ENCODE results near the gene ARHGDIG. TPM values are rescaled to one million over a fixed set of nuclear protein-coding genes. Genes with fewer than 3 reads are reported as not detected.

ARHGDIG gene
- total and polyA plus RNA-seq, 9 of the 15 experiments (the other 6 are each of a cell fraction or from before 2014, with no cell fraction given): 0.36 to 2.5 (median 0.64) TPM; not detected in 2

DNA sequence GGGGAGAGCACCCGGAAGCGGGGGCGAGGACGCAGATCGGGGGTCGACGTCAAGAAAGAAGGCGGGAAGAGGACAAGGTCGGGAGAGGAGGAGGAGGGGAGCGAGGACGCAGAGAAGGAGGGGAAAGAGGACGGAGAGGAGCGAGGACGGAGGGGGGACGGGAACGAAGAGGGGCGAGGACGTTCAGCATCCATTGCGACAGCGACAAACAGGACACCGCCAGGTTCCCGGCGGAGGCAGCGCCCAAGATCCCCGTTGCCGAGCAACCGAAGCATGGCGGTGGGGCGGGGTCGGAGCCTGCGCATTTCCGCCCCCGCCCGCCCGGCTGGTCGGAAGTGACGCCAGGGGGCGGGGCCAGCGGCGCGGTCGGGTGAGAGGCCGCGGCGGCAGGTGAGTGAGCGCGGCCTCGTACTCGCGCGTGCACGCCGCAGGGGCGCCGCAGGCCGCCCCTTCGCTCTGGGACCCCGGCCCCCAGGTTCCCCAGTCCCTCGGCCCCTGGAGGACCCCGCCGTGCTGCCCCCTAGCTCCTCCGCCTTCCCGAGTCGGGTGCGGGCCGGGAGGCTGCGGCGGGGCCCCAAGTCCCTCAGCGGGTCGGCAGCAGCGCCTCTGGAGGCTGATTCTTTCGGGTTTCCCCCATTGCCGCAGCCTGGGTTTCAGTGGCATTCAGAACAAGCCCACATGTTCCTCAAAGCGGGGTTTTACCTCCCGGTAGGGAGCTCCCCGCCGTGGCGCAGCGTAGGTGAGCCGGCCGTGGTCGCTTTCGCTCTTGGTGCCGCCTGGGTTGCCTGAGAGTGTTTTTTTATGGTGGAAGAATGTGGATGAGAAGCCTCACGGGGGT is 45.7 kb upstream of the ARHGDIG start, which contains the start of gene FAM234A (continued):
- TF ChIP-seq, protein P1, sequence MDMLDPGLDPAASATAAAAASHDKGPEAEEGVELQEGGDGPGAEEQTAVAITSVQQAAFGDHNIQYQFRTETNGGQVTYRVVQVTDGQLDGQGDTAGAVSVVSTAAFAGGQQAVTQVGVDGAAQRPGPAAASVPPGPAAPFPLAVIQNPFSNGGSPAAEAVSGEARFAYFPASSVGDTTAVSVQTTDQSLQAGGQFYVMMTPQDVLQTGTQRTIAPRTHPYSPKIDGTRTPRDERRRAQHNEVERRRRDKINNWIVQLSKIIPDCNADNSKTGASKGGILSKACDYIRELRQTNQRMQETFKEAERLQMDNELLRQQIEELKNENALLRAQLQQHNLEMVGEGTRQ (CRISPR knock-in tag; IDR thresholded peaks at IDR 0.05): no peak
- TF ChIP-seq MAFG (tag; conservative IDR thresholded peaks at IDR 0.05) (no peak), HCFC1 (IDR thresholded peaks at IDR 0.05; ENCODE audit: low read depth, low read length) (no peak), SMARCB1 (IDR thresholded peaks at IDR 0.05; ENCODE audit: insufficient read length, low read depth) (no peak), ZNF184 (CRISPR knock-in tag; IDR thresholded peaks at IDR 0.05) (no peak), MCM5 (IDR thresholded peaks at IDR 0.05; ENCODE audit: low read depth) (no peak), PURB (CRISPR knock-in tag; IDR thresholded peaks at IDR 0.05; ENCODE audit: low read depth) (no peak), HDAC8 (tag; IDR thresholded peaks at IDR 0.05) (no peak), NR1H2 (CRISPR knock-in tag; IDR thresholded peaks at IDR 0.05) (no peak), PHTF2 (CRISPR knock-in tag; IDR thresholded peaks at IDR 0.05) (no peak), ZNF766 (CRISPR knock-in tag; conservative IDR thresholded peaks at IDR 0.05) (peak; percentile 46; the same call in 1 of the 2 replicates), TGIF2 (CRISPR knock-in tag; IDR thresholded peaks at IDR 0.05) (no peak), ZNF79 (CRISPR knock-in tag; IDR thresholded peaks at IDR 0.05; ENCODE audit: low read depth) (no peak), RHOXF2B (CRISPR knock-in tag; conservative IDR thresholded peaks at IDR 0.05) (no peak)
- TF ChIP-seq, protein P2, sequence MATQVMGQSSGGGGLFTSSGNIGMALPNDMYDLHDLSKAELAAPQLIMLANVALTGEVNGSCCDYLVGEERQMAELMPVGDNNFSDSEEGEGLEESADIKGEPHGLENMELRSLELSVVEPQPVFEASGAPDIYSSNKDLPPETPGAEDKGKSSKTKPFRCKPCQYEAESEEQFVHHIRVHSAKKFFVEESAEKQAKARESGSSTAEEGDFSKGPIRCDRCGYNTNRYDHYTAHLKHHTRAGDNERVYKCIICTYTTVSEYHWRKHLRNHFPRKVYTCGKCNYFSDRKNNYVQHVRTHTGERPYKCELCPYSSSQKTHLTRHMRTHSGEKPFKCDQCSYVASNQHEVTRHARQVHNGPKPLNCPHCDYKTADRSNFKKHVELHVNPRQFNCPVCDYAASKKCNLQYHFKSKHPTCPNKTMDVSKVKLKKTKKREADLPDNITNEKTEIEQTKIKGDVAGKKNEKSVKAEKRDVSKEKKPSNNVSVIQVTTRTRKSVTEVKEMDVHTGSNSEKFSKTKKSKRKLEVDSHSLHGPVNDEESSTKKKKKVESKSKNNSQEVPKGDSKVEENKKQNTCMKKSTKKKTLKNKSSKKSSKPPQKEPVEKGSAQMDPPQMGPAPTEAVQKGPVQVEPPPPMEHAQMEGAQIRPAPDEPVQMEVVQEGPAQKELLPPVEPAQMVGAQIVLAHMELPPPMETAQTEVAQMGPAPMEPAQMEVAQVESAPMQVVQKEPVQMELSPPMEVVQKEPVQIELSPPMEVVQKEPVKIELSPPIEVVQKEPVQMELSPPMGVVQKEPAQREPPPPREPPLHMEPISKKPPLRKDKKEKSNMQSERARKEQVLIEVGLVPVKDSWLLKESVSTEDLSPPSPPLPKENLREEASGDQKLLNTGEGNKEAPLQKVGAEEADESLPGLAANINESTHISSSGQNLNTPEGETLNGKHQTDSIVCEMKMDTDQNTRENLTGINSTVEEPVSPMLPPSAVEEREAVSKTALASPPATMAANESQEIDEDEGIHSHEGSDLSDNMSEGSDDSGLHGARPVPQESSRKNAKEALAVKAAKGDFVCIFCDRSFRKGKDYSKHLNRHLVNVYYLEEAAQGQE (IDR thresholded peaks at IDR 0.05; ENCODE audit: borderline replicate concordance): no peak; the same call in 1 of the 2 replicates
- TF ChIP-seq, protein P2 (CRISPR knock-in tag; IDR thresholded peaks at IDR 0.05; ENCODE audit: low read depth): no peak
- TF ChIP-seq, protein P3, sequence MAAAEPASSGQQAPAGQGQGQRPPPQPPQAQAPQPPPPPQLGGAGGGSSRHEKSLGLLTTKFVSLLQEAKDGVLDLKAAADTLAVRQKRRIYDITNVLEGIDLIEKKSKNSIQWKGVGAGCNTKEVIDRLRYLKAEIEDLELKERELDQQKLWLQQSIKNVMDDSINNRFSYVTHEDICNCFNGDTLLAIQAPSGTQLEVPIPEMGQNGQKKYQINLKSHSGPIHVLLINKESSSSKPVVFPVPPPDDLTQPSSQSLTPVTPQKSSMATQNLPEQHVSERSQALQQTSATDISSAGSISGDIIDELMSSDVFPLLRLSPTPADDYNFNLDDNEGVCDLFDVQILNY (CRISPR knock-in tag; IDR thresholded peaks at IDR 0.05): no peak
- TF ChIP-seq, protein P4, sequence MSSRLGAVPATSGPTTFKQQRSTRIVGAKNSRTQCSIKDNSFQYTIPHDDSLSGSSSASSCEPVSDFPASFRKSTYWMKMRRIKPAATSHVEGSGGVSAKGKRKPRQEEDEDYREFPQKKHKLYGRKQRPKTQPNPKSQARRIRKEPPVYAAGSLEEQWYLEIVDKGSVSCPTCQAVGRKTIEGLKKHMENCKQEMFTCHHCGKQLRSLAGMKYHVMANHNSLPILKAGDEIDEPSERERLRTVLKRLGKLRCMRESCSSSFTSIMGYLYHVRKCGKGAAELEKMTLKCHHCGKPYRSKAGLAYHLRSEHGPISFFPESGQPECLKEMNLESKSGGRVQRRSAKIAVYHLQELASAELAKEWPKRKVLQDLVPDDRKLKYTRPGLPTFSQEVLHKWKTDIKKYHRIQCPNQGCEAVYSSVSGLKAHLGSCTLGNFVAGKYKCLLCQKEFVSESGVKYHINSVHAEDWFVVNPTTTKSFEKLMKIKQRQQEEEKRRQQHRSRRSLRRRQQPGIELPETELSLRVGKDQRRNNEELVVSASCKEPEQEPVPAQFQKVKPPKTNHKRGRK (tag; IDR thresholded peaks at IDR 0.05): no peak
